ENCODE results near the gene ATP9A. TPM values are rescaled to one million over a fixed set of nuclear protein-coding genes. Genes with fewer than 3 reads are reported as not detected.
"Not testable (repeated sequence)": the region's sequence is repeated elsewhere in the genome, so short reads cannot be mapped to it uniquely, and the experiment has no call there.

The ATP9A gene
- total RNA-seq, 1 donor, result 69.1 TPM

DNA sequence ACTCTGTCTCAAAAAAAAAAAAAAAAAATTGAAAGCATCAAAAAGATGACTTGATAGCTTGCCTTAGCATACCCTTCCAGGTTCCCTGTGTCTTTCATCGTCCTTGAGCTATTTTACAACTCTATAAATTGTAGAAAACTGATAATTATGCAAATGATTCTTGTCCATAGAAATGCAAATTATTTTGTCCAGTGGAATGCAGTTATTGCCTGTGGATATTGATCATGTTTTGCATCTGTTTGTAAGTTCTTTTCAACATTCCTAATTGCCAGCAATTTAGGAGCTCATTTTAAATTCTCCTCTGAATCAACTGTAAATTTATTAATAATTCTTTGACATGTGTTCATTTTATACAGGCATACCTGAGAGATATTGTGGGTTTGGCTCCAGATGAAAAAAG lies 7.1 kb upstream of the ATP9A start:
- DNase-seq (ENCODE audit: low read depth), result no peak
- no peak overlapping the region for H3K4me3 ChIP-seq (ENCODE audit: low read depth, low read length)
- TF ChIP-seq, protein P1, sequence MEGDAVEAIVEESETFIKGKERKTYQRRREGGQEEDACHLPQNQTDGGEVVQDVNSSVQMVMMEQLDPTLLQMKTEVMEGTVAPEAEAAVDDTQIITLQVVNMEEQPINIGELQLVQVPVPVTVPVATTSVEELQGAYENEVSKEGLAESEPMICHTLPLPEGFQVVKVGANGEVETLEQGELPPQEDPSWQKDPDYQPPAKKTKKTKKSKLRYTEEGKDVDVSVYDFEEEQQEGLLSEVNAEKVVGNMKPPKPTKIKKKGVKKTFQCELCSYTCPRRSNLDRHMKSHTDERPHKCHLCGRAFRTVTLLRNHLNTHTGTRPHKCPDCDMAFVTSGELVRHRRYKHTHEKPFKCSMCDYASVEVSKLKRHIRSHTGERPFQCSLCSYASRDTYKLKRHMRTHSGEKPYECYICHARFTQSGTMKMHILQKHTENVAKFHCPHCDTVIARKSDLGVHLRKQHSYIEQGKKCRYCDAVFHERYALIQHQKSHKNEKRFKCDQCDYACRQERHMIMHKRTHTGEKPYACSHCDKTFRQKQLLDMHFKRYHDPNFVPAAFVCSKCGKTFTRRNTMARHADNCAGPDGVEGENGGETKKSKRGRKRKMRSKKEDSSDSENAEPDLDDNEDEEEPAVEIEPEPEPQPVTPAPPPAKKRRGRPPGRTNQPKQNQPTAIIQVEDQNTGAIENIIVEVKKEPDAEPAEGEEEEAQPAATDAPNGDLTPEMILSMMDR (IDR thresholded peaks at IDR 0.05; ENCODE audit: insufficient read depth, low read length), result no peak

- TF ChIP-seq, protein P1 (IDR thresholded peaks at IDR 0.05; ENCODE audit: insufficient read depth, low read length), result no peak
- H3K4me3 ChIP-seq (ENCODE audit: low read depth, low read length), result no peak overlapping the region
- DNase-seq (ENCODE audit: low read depth), result no peak
Observed at GRCh38 chr20:51772236-51772635, 4.0 kb upstream of the ATP9A start.

GRCh38 chr20:51769976-51770615 lies 1.9 kb upstream of the ATP9A start:
- TF ChIP-seq, protein P1 (IDR thresholded peaks at IDR 0.05; ENCODE audit: insufficient read depth, low read length), result no peak
- H3K4me3 ChIP-seq (ENCODE audit: low read depth, low read length), result no peak overlapping the region
- DNase-seq (ENCODE audit: low read depth), result no peak

DNA sequence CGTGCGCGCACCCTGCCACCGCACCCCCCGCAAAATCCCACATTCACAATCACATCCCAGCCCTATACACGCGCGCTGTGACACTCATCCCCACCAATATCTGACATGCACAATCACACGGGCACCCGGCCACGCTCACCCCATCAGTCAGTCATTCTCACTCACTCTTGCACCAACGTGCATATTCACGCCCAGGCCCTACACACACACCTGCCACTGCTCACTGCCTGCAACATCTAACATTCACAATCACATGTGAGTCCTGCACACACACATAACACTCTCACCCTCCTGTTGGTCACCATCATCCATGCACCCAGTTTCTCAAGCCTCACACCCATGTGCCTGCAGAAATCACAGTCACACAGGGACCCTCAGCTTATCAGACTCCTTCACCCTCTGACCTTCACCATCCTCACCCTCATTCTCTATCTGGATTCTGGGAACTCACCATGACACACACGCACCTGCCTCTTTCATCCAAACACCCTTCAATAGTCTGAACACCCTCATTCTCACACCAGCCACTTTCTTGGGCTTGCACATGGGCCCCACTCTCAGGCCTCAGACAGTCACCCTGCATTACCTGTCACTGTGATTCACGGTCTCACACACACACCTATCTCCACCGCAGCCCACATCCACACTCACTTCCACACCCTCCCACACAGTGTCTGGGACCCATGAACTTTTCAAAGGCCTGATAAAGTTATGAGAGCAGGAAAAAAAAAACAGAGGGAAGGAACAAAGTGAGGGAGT lies 748 bp upstream of the ATP9A start:
- peak overlapping the region; percentile 51 for H3K4me3 ChIP-seq (ENCODE audit: low read depth, low read length)
- TF ChIP-seq, protein P1 (IDR thresholded peaks at IDR 0.05; ENCODE audit: insufficient read depth, low read length), result no peak
- DNase-seq (ENCODE audit: low read depth), result no peak

DNA sequence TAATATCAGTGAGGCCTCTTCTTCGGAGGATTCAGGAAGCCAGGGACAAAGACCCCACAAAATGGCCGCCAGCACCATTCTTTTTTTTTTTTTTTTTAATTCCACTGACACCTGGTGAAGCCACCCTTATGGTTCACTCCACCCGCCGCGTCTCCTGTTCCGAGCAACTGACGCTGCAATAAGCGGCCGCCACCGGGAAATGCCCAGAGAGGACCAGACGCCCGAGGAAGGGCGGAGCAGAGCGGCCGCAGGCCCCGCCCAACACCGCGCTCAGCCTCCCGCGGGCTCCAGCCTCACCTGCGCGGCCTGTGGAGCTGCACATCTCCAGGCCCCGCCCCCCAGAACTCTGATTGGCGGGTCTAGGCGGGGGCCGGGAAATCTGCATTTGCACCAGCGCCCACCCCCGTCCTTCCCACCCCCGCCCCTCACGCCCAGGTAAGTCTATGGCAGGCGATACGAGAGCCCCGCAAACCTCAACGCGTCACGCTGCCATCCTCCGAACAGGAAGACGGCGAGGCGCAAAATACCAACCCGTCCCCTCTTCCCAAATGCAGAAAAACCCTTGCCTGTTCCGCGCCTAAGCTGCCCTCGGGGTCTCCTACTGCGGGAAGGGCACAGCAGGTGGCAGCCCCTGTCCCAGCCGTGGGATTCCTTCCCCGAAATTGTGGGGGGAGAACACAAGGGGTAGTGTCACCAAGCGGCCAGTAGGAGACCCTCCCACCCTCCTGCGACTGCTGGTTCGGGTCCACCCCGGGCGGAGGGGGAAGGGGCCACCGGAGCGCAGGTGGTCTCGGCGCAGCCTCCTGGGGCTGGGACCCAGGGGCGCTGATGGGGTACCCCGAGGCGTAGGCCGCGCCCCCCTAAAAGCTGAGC lies 960 bp downstream of the ATP9A start:
- TF ChIP-seq, protein P1 (IDR thresholded peaks at IDR 0.05; ENCODE audit: insufficient read depth, low read length), result peak; percentile 49
- DNase-seq (ENCODE audit: low read depth), result peak; percentile 16
- peak overlapping the region; percentile 85 for H3K4me3 ChIP-seq (ENCODE audit: low read depth, low read length)

DNA sequence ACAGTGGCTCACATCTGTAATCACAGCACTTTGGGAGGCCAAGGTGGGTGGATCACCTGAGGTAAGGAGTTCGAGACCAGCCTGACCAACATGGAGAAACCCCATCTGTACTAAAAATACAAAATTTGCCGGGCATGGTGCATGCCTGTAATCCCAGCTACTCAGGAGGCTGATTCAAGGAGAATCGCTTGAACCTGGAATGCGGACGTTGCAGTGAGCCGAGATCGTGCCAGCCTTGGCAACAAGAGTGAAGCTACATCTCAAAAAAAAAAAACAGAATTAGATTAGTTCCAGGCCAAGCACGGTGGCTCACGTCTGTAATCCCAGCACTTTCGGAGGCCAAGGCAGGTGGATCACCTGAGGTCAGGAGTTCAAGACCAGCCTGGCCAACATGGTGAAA lies 2.8 kb downstream of the ATP9A start:
- H3K4me3 ChIP-seq (ENCODE audit: low read depth, low read length); DNase-seq (ENCODE audit: low read depth): not testable (repeated sequence)
